Fibroblast of villous mesenchyme (primary cell): ENCODE data around the gene FSIP1. TPM values are rescaled to one million over a fixed set of nuclear protein-coding genes. Genes with fewer than 3 reads are reported as not detected.

Experiments
- DNase-seq: peaks from one replicate; pipeline ENCODE4 v3.0.0-alpha.2; 2010; ENCODE audit warnings: low read depth
- H3K4me3 ChIP-seq: 2 replicates; pipeline ENCODE4 v1.5.1; 2011; ENCODE audit warnings: low read depth, mild to moderate bottlenecking, low read length
- CTCF ChIP-seq: IDR thresholded peaks from 2 replicates; pipeline ENCODE4 v1.5.1; 2012; ENCODE audit warnings: low read depth, mild to moderate bottlenecking, low read length; ENCODE audit not compliant: insufficient read depth
- total RNA-seq: library from RNA; depleted of rRNA; stranded (reverse); fragments of >200 nt; gene quantifications from 2 replicates; pipeline ENCODE4 v1.2.3, GENCODE V29; 2012

FSIP1 gene
- total RNA-seq, 1 donor: 2.6 TPM

GRCh38 chr15:39616731-39617455 lies 165.7 kb downstream of the FSIP1 start:
- no peak overlapping the region for H3K4me3 ChIP-seq
- TF ChIP-seq CTCF: no peak
- no peak for DNase-seq

DNA sequence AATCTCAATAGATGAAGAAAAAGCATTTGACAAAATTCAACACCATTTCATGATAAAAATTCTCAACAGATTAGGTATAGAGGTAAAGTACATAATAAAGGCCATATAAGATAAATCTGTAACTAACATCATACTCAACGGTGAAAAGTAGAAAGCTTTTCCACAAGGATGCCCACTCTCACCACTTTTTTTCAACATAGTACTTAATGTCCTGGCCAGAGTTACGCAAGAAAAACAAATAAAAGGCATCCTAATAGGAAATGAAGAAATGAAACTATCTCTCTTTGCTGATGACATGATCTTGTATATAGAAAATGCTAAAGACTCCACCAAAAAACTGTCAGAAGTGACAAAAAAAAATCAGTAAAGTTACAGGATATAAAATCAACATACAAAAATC lies 168.8 kb downstream of the FSIP1 start:
- no peak for DNase-seq
- TF ChIP-seq CTCF: no peak
- H3K4me3 ChIP-seq: no peak overlapping the region

DNA sequence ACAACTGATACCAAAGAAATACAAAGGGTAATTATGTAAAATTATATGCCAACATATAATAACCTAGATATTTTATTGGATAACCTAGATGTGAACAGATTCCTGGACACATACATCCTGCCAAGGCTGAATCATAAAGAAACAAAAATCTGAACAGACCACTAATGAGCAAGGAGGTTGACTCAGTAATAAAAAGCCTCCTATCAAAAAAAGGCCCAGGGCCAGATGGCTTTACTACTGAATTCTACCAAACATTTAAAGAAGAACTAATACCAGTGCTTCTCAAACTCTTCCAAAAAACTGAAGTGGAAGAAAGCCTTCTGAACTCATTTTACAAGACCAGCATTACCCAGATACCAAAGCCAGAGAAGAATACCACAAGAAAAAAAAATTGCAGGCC lies 169.4 kb downstream of the FSIP1 start:
- DNase-seq: no peak
- TF ChIP-seq CTCF: no peak
- no peak overlapping the region for H3K4me3 ChIP-seq

GRCh38 chr15:39610665-39611064 lies 172.0 kb downstream of the FSIP1 start:
- no peak for TF ChIP-seq CTCF
- no peak overlapping the region for H3K4me3 ChIP-seq
- DNase-seq: no peak

GRCh38 chr15:39609166-39609916 lies 173.3 kb downstream of the FSIP1 start:
- DNase-seq: no peak
- TF ChIP-seq CTCF: no peak
- H3K4me3 ChIP-seq: no peak overlapping the region

GRCh38 chr15:39608185-39609139 lies 174.2 kb downstream of the FSIP1 start:
- no peak for TF ChIP-seq CTCF
- DNase-seq: no peak
- H3K4me3 ChIP-seq: no peak overlapping the region
